Glutamatergic neuron (in vitro differentiated cells): ENCODE results near the gene STC2. TPM values are rescaled to one million over a fixed set of nuclear protein-coding genes. Genes with fewer than 3 reads are reported as not detected.
A peak's percentile ranks its signal among the peaks of the same experiment; 100 is the strongest.
"Not testable (repeated sequence)": the region's sequence is repeated elsewhere in the genome, so short reads cannot be mapped to it uniquely, and the experiment has no call there.

Experiments
- DNase-seq: peaks from one replicate; pipeline ENCODE4 v3.0.0; 2022
- H3K27ac Mint-ChIP-seq: one replicate; pipeline ENCODE4 v1.8.0; 2020; ENCODE audit warnings: mild to moderate bottlenecking, mixed read lengths, inconsistent platforms; ENCODE audit not compliant: unreplicated experiment
- H3K27me3 Mint-ChIP-seq: one replicate; pipeline ENCODE4 v1.8.0; 2020; ENCODE audit warnings: mild to moderate bottlenecking, moderate library complexity, mixed read lengths, inconsistent platforms; ENCODE audit not compliant: unreplicated experiment
- H3K36me3 Mint-ChIP-seq: one replicate; pipeline ENCODE4 v1.8.0; 2020; ENCODE audit warnings: mild to moderate bottlenecking, mixed read lengths, inconsistent platforms; ENCODE audit not compliant: unreplicated experiment
- H3K4me1 Mint-ChIP-seq: one replicate; pipeline ENCODE4 v1.8.0; 2020; ENCODE audit warnings: mild to moderate bottlenecking, low read depth, mixed read lengths, inconsistent platforms; ENCODE audit not compliant: unreplicated experiment
- H3K4me3 Mint-ChIP-seq: one replicate; pipeline ENCODE4 v1.8.0; 2020; ENCODE audit warnings: mild to moderate bottlenecking, mixed read lengths, inconsistent platforms; ENCODE audit not compliant: unreplicated experiment
- H3K9me3 Mint-ChIP-seq: one replicate; pipeline ENCODE4 v1.8.0; 2020; ENCODE audit warnings: mild to moderate bottlenecking, moderate library complexity, mixed read lengths, inconsistent platforms; ENCODE audit not compliant: unreplicated experiment
- CTCF ChIP-seq: fragments of 200-600 bp; sonication (generic); IDR thresholded peaks from one replicate; pipeline ENCODE4 v1.5.0; 2021; ENCODE audit not compliant: partially characterized antibody, unreplicated experiment
- total RNA-seq: library from RNA; stranded (reverse); fragmentation: NEBNext Ultra II Directional; extraction: Animal tissue kit (Norgen Biotek cat#: 25700); gene quantifications from one replicate; pipeline ENCODE4 v1.2.1, GENCODE V29; 2021; ENCODE audit not compliant: unreplicated experiment

The STC2 gene
- total RNA-seq, 1 donor from 2014 or later, result 14.0 TPM

- no peak for DNase-seq
- TF ChIP-seq CTCF, result no peak
- H3K4me3 Mint-ChIP-seq, result no peak overlapping the region
- H3K27ac Mint-ChIP-seq, result no peak overlapping the region
- H3K36me3 Mint-ChIP-seq, result no peaks in the 10 kb centered on the region
- H3K27me3 Mint-ChIP-seq, result peaks cover 3% of the 10 kb centered on the region
- H3K4me1 Mint-ChIP-seq, result peaks cover 10% of the 10 kb centered on the region
- no peaks in the 10 kb centered on the region for H3K9me3 Mint-ChIP-seq
These were observed 37.6 kb downstream of the STC2 start for GRCh38 chr5:173290477-173291131.

- peaks cover under 1% of the 10 kb centered on the region for H3K9me3 Mint-ChIP-seq
- no peak for DNase-seq
- H3K27me3 Mint-ChIP-seq, result peaks cover 7% of the 10 kb centered on the region
- H3K4me3 Mint-ChIP-seq, result no peak overlapping the region
- no peak overlapping the region for H3K27ac Mint-ChIP-seq
- H3K36me3 Mint-ChIP-seq, result no peaks in the 10 kb centered on the region
- H3K4me1 Mint-ChIP-seq, result peaks cover 7% of the 10 kb centered on the region
- TF ChIP-seq CTCF, result no peak
These were observed 38.8 kb downstream of the STC2 start for GRCh38 chr5:173289372-173289771.

GRCh38 chr5:173288632-173289031 is 39.6 kb downstream of the STC2 start:
- DNase-seq, result no peak
- peaks cover 4% of the 10 kb centered on the region for H3K9me3 Mint-ChIP-seq
- H3K4me3 Mint-ChIP-seq, result no peak overlapping the region
- H3K36me3 Mint-ChIP-seq, result no peaks in the 10 kb centered on the region
- TF ChIP-seq CTCF, result no peak
- peaks cover 11% of the 10 kb centered on the region for H3K27me3 Mint-ChIP-seq
- peaks cover 3% of the 10 kb centered on the region for H3K4me1 Mint-ChIP-seq
- no peak overlapping the region for H3K27ac Mint-ChIP-seq

GRCh38 chr5:173287086-173287485 is 41.1 kb downstream of the STC2 start:
- Mint-ChIP-seq H3K27me3 (peaks cover 9% of the 10 kb centered on the region), H3K36me3 (no peaks in the 10 kb centered on the region), H3K4me1 (peaks cover under 1% of the 10 kb centered on the region), H3K9me3 (peaks cover 4% of the 10 kb centered on the region), H3K4me3 (no peak overlapping the region), H3K27ac (no peak overlapping the region)
- DNase-seq, result no peak
- TF ChIP-seq CTCF, result no peak

GRCh38 chr5:173284343-173284958 is 43.8 kb downstream of the STC2 start:
- H3K27me3 Mint-ChIP-seq, result peaks cover 11% of the 10 kb centered on the region
- not testable (repeated sequence) for DNase-seq, H3K36me3 Mint-ChIP-seq, H3K9me3 Mint-ChIP-seq, H3K27ac Mint-ChIP-seq, H3K4me1 Mint-ChIP-seq
- H3K4me3 Mint-ChIP-seq, result peak overlapping the region; percentile 75
